H1 (cell line): ENCODE measurements around the gene NOS1AP. TPM values are rescaled to one million over a fixed set of nuclear protein-coding genes. Genes with fewer than 3 reads are reported as not detected.

ENCODE experiments used
- GTF2F1 ChIP-seq: IDR thresholded peaks from 2 replicates; pipeline ENCODE4 v1.6.1; 2012; ENCODE audit warnings: low read depth, low read length, improper control_type of control experiment, borderline replicate concordance
- HDAC2 ChIP-seq, 2 experiments: fragments of 300-600 bp in 1 of 2; sonication (generic) in 1 of 2; IDR thresholded peaks; 2 replicates each; pipeline ENCODE4 v1.6.1; 2011 to 2012; ENCODE audit warnings: low read depth in 2 of 2, low read length in 2 of 2, mild to moderate bottlenecking in 2 of 2, moderate library complexity in 2 of 2, borderline replicate concordance in 1 of 2, inconsistent platforms in 1 of 2
- HDAC6 ChIP-seq: IDR thresholded peaks from one replicate; pipeline ENCODE4 v1.7.1; 2012; ENCODE audit warnings: low read depth, mild to moderate bottlenecking, inconsistent platforms, low read length, moderate library complexity
- JUND ChIP-seq: IDR thresholded peaks from 2 replicates; pipeline ENCODE4 v1.6.1; 2011; ENCODE audit warnings: mild to moderate bottlenecking, improper control_type of control experiment, low read length
- PHF8 ChIP-seq: fragments of 200-600 bp; sonication (generic); conservative IDR thresholded peaks from 2 replicates; pipeline ENCODE4 v1.7.1; 2012; ENCODE audit warnings: low read depth, mild to moderate bottlenecking, inconsistent platforms, low read length, moderate library complexity
- RBBP5 ChIP-seq: IDR thresholded peaks from 2 replicates; pipeline ENCODE4 v1.7.1; 2012; ENCODE audit warnings: low read depth, mild to moderate bottlenecking, inconsistent platforms, low read length, moderate library complexity, borderline replicate concordance
- RFX5 ChIP-seq: IDR thresholded peaks from 2 replicates; pipeline ENCODE4 v1.6.1; 2011; ENCODE audit warnings: low read depth, low read length, improper control_type of control experiment, borderline replicate concordance
- SIRT6 ChIP-seq: IDR thresholded peaks from one replicate; pipeline ENCODE4 v1.7.1; 2012; ENCODE audit warnings: low read length, inconsistent platforms
- polyA plus RNA-seq, 7 experiments: library from polyadenylated mRNA; depleted of rRNA in 3 of 7; stranded (reverse) in 5 of 7; unstranded in 2 of 7; fragments of >200 nt in 5 of 7; fragments of 200-250 nt in 2 of 7; gene quantifications; 1 replicate in 5 of 7; 2 replicates in 1 of 7; 4 replicates in 1 of 7; pipeline versions ENCODE4 v1.2.1 to v1.2.3, GENCODE V29; 2011 to 2013; ENCODE audit warnings: missing spikeins in 2 of 7, mixed read lengths in 2 of 7
- total RNA-seq: library from RNA; stranded (reverse); fragmentation: NEBNext Ultra II Directional; extraction: Animal tissue kit (Norgen Biotek cat#: 25700); gene quantifications from 2 replicates; pipeline ENCODE4 v1.2.1, GENCODE V29; 2021
- TF ChIP-seq, protein P1 (sequence below): fragments of 300-600 bp; sonication (generic); IDR thresholded peaks from 2 replicates; pipeline ENCODE4 v1.7.1; 2012; ENCODE audit warnings: low read length, moderate library complexity, mild to moderate bottlenecking, inconsistent platforms; ENCODE audit not compliant: insufficient replicate concordance
- TF ChIP-seq, protein P2 (sequence below): IDR thresholded peaks from 2 replicates; pipeline ENCODE4 v1.6.1; 2012; ENCODE audit warnings: low read length, inconsistent platforms

The NOS1AP gene
- total and polyA plus RNA-seq, 2 of the 8 experiments (the other 6 are each of a cell fraction or from before 2014, with no cell fraction given), result 2.4 to 12.1 TPM

DNA sequence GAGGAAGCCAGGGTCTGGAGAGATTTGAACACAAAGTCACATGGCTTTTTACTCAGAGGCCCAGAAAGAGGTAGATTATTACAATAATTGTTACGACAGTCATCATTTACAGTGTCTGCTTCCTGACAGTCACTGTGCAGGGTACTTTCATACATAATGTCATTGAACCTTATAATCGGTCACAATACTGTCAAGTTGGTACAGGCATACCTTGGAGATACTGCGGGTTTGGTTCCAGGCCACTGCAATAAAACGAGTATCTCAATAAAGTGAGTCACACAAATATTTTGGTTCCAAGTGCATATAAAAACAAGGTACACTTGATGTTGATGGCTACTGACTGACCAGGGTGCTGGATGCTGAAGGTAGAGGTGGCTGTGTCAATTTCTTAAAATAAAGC, 112.6 kb downstream of the NOS1AP start (continued):
- TF ChIP-seq, protein P1, sequence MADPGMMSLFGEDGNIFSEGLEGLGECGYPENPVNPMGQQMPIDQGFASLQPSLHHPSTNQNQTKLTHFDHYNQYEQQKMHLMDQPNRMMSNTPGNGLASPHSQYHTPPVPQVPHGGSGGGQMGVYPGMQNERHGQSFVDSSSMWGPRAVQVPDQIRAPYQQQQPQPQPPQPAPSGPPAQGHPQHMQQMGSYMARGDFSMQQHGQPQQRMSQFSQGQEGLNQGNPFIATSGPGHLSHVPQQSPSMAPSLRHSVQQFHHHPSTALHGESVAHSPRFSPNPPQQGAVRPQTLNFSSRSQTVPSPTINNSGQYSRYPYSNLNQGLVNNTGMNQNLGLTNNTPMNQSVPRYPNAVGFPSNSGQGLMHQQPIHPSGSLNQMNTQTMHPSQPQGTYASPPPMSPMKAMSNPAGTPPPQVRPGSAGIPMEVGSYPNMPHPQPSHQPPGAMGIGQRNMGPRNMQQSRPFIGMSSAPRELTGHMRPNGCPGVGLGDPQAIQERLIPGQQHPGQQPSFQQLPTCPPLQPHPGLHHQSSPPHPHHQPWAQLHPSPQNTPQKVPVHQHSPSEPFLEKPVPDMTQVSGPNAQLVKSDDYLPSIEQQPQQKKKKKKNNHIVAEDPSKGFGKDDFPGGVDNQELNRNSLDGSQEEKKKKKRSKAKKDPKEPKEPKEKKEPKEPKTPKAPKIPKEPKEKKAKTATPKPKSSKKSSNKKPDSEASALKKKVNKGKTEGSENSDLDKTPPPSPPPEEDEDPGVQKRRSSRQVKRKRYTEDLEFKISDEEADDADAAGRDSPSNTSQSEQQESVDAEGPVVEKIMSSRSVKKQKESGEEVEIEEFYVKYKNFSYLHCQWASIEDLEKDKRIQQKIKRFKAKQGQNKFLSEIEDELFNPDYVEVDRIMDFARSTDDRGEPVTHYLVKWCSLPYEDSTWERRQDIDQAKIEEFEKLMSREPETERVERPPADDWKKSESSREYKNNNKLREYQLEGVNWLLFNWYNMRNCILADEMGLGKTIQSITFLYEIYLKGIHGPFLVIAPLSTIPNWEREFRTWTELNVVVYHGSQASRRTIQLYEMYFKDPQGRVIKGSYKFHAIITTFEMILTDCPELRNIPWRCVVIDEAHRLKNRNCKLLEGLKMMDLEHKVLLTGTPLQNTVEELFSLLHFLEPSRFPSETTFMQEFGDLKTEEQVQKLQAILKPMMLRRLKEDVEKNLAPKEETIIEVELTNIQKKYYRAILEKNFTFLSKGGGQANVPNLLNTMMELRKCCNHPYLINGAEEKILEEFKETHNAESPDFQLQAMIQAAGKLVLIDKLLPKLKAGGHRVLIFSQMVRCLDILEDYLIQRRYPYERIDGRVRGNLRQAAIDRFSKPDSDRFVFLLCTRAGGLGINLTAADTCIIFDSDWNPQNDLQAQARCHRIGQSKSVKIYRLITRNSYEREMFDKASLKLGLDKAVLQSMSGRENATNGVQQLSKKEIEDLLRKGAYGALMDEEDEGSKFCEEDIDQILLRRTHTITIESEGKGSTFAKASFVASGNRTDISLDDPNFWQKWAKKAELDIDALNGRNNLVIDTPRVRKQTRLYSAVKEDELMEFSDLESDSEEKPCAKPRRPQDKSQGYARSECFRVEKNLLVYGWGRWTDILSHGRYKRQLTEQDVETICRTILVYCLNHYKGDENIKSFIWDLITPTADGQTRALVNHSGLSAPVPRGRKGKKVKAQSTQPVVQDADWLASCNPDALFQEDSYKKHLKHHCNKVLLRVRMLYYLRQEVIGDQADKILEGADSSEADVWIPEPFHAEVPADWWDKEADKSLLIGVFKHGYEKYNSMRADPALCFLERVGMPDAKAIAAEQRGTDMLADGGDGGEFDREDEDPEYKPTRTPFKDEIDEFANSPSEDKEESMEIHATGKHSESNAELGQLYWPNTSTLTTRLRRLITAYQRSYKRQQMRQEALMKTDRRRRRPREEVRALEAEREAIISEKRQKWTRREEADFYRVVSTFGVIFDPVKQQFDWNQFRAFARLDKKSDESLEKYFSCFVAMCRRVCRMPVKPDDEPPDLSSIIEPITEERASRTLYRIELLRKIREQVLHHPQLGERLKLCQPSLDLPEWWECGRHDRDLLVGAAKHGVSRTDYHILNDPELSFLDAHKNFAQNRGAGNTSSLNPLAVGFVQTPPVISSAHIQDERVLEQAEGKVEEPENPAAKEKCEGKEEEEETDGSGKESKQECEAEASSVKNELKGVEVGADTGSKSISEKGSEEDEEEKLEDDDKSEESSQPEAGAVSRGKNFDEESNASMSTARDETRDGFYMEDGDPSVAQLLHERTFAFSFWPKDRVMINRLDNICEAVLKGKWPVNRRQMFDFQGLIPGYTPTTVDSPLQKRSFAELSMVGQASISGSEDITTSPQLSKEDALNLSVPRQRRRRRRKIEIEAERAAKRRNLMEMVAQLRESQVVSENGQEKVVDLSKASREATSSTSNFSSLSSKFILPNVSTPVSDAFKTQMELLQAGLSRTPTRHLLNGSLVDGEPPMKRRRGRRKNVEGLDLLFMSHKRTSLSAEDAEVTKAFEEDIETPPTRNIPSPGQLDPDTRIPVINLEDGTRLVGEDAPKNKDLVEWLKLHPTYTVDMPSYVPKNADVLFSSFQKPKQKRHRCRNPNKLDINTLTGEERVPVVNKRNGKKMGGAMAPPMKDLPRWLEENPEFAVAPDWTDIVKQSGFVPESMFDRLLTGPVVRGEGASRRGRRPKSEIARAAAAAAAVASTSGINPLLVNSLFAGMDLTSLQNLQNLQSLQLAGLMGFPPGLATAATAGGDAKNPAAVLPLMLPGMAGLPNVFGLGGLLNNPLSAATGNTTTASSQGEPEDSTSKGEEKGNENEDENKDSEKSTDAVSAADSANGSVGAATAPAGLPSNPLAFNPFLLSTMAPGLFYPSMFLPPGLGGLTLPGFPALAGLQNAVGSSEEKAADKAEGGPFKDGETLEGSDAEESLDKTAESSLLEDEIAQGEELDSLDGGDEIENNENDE, result no peak
- TF ChIP-seq RBBP5, result no peak
- TF ChIP-seq HDAC6, result no peak
- TF ChIP-seq SIRT6, result no peak
- no peak for TF ChIP-seq HDAC2 (IDR thresholded peaks at IDR 0.05; ENCODE audit: borderline replicate concordance in 1 of 2, low read depth in 2 of 2, low read length in 2 of 2)
- TF ChIP-seq RFX5, result no peak
- TF ChIP-seq, protein P2, sequence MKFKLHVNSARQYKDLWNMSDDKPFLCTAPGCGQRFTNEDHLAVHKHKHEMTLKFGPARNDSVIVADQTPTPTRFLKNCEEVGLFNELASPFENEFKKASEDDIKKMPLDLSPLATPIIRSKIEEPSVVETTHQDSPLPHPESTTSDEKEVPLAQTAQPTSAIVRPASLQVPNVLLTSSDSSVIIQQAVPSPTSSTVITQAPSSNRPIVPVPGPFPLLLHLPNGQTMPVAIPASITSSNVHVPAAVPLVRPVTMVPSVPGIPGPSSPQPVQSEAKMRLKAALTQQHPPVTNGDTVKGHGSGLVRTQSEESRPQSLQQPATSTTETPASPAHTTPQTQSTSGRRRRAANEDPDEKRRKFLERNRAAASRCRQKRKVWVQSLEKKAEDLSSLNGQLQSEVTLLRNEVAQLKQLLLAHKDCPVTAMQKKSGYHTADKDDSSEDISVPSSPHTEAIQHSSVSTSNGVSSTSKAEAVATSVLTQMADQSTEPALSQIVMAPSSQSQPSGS, result no peak
- TF ChIP-seq PHF8, result no peak
- no peak for TF ChIP-seq JUND
- TF ChIP-seq GTF2F1, result no peak
